GM23248 (cell line): Measurements from ENCODE around the gene ACAA1.

Source experiments
- EZH2 ChIP-seq: fragments of 200-600 bp; sonication (generic); IDR thresholded peaks from 2 replicates; pipeline ENCODE4 v1.6.1; 2018; ENCODE audit warnings: antibody characterized with exemption, mild to moderate bottlenecking; ENCODE audit not compliant: insufficient read depth, poor library complexity, severe bottlenecking
- EZH2phosphoT487 ChIP-seq: fragments of 200-600 bp; sonication (generic); IDR thresholded peaks from 2 replicates; pipeline ENCODE4 v1.6.1; 2018; ENCODE audit warnings: antibody characterized with exemption, moderate library complexity, mild to moderate bottlenecking, low read depth; ENCODE audit not compliant: insufficient read depth

- TF ChIP-seq EZH2, result no peak
- TF ChIP-seq EZH2phosphoT487, result no peak
Observed at GRCh38 chr3:38115645-38116427, 21.1 kb downstream of the ACAA1 start.
